HCT116 (cell line): Measurements from ENCODE around the gene NEDD4L. TPM values are rescaled to one million over a fixed set of nuclear protein-coding genes. Genes with fewer than 3 reads are reported as not detected.

Source experiments
- ATAC-seq: fragments of 200-7000 bp; cut with Tn5 transposase; 2 replicates; pipeline ENCODE4 v1.9.1; 2020; ENCODE audit warnings: mild to moderate bottlenecking, moderate library complexity
- BruUV-seq: library from RNA; stranded (reverse); fragments of 400-500 nt; replicated peaks from 2 replicates; lab custom pipeline; 2021; lab: Mats Ljungman, UMichigan
- CTCF ChIA-PET: fragments of 300-600 bp; sonication (Branson Sonifier 250); formaldehyde crosslinking; loops from one replicate; lab custom pipeline; 2021; ENCODE audit warnings: antibody characterized with exemption; lab: Charles Lee
- POLR2A ChIA-PET: fragments of 300-600, 350-600 bp; sonication (Branson Sonifier 250); formaldehyde crosslinking; loops from one replicate; lab custom pipeline; 2021; ENCODE audit warnings: antibody characterized with exemption; lab: Charles Lee
- RAD21 ChIA-PET, 2 experiments: fragments of 300-600 bp; sonication (Branson Sonifier 250); formaldehyde crosslinking; loops; one replicate each; lab custom pipeline; 2023; ENCODE audit warnings: low total read pairs in 2 of 2; ENCODE audit not compliant: uncharacterized antibody in 2 of 2, unreplicated experiment in 2 of 2, low non-redundant PET in 1 of 2; lab: Charles Lee
- DNase-seq: peaks from one replicate; pipeline ENCODE4 v3.0.0-alpha.2; 2010; ENCODE audit warnings: low read depth, low spot score
- H2AFZ ChIP-seq: fragments of 200-600 bp; shearing (Covaris generic), sonication (generic); 2 replicates; pipeline ENCODE4 v1.6.1; 2017; ENCODE audit warnings: low read depth, mixed run types, mixed read lengths, antibody characterized with exemption, low read length; ENCODE audit not compliant: poor library complexity, severe bottlenecking
- H3K27ac ChIP-seq: 2 replicates; pipeline ENCODE4 v1.5.1; 2012; ENCODE audit warnings: low read depth, low read length
- H3K27me3 ChIP-seq: fragments of 200-600 bp; sonication (generic); 2 replicates; pipeline ENCODE4 v1.6.1; 2016; ENCODE audit warnings: mixed run types, low read length, mixed read lengths; ENCODE audit not compliant: insufficient read depth
- H3K36me3 ChIP-seq, 2 experiments: fragments of 200-500 bp in 1 of 2; fragments of 200-600 bp in 1 of 2; sonication (Bioruptor generic) in 1 of 2; sonication (generic) in 1 of 2; 2 replicates each; pipeline versions ENCODE4 v1.5.1 to v1.6.1; 2014 to 2016; ENCODE audit warnings: low read length in 2 of 2, inconsistent platforms in 1 of 2, mixed read lengths in 1 of 2, mixed run types in 1 of 2; ENCODE audit not compliant: insufficient read depth in 2 of 2, control insufficient read depth in 1 of 2
- H3K4me1 ChIP-seq, 2 experiments: fragments of 200-600 bp in 1 of 2; sonication (generic) in 1 of 2; 2 replicates each; pipeline versions ENCODE4 v1.5.1 to v1.6.1; 2012 to 2017; ENCODE audit warnings: low read length in 2 of 2, inconsistent platforms in 1 of 2, mild to moderate bottlenecking in 1 of 2, mixed read lengths in 1 of 2, mixed run types in 1 of 2, moderate library complexity in 1 of 2; ENCODE audit not compliant: insufficient read depth in 2 of 2, control insufficient read depth in 1 of 2
- H3K4me2 ChIP-seq: fragments of 200-600 bp; sonication (generic); 2 replicates; pipeline ENCODE4 v1.6.1; 2017; ENCODE audit warnings: mixed run types, low read length, mixed read lengths
- H3K4me3 ChIP-seq, 2 experiments: fragments of 200-600 bp in 1 of 2; sonication (generic) in 1 of 2; replicated peaks in 1 of 2; 2 replicates each; pipeline ENCODE4 v1.5.1; 2011 to 2016; ENCODE audit warnings: low read length in 2 of 2, control low read depth in 1 of 2, low read depth in 1 of 2, mild to moderate bottlenecking in 1 of 2, mixed read lengths in 1 of 2, mixed run types in 1 of 2
- H3K79me2 ChIP-seq: fragments of 200-600 bp; sonication (generic); 2 replicates; pipeline ENCODE4 v1.6.1; 2017; ENCODE audit warnings: mild to moderate bottlenecking, mixed run types, low read length, moderate library complexity, mixed read lengths; ENCODE audit not compliant: insufficient read depth
- H3K9ac ChIP-seq: fragments of 200-600 bp; sonication (generic); 2 replicates; pipeline ENCODE4 v1.6.1; 2016; ENCODE audit warnings: low read length, mixed read lengths
- H3K9me2 ChIP-seq: fragments of 200-600 bp; sonication (generic), shearing (Covaris generic); 2 replicates; pipeline ENCODE4 v1.6.1; 2017; ENCODE audit warnings: mixed run types, mild to moderate bottlenecking, moderate library complexity; ENCODE audit not compliant: insufficient read depth
- H3K9me3 ChIP-seq, 2 experiments: fragments of 200-500 bp in 1 of 2; fragments of 200-600 bp in 1 of 2; sonication (Bioruptor generic) in 1 of 2; sonication (generic) in 1 of 2; 2 replicates each; pipeline ENCODE4 v1.6.1; 2014 to 2017; ENCODE audit warnings: low read length in 2 of 2, mixed read lengths in 2 of 2, inconsistent platforms in 1 of 2, low read depth in 1 of 2, mild to moderate bottlenecking in 1 of 2, mixed run types in 1 of 2, moderate library complexity in 1 of 2; ENCODE audit not compliant: control insufficient read depth in 1 of 2, insufficient read depth in 1 of 2
- H4K20me1 ChIP-seq: fragments of 200-600 bp; sonication (generic), shearing (Covaris generic); 2 replicates; pipeline ENCODE4 v1.6.1; 2017; ENCODE audit warnings: mixed run types, mild to moderate bottlenecking, moderate library complexity; ENCODE audit not compliant: insufficient read depth
- CBX3 ChIP-seq: IDR thresholded peaks from 2 replicates; pipeline ENCODE4 v1.6.1; 2012; ENCODE audit warnings: low read depth
- EGR1 ChIP-seq: IDR thresholded peaks from 2 replicates; pipeline ENCODE4 v1.6.1; 2012; ENCODE audit warnings: low read depth
- ELF1 ChIP-seq: IDR thresholded peaks from 2 replicates; pipeline ENCODE4 v1.6.1; 2012; ENCODE audit warnings: low read depth, borderline replicate concordance
- EZH2phosphoT487 ChIP-seq: fragments of 200-600 bp; IDR thresholded peaks from 2 replicates; pipeline ENCODE4 v1.6.1; 2018; ENCODE audit warnings: antibody characterized with exemption, borderline replicate concordance
- FOSL1 ChIP-seq: IDR thresholded peaks from 2 replicates; pipeline ENCODE4 v1.6.1; 2012; ENCODE audit warnings: low read depth
- JUND ChIP-seq: IDR thresholded peaks from 2 replicates; pipeline ENCODE4 v1.6.1; 2012
- POLR2A ChIP-seq: IDR thresholded peaks from 2 replicates; pipeline ENCODE4 v1.7.0; 2011; ENCODE audit warnings: borderline replicate concordance; ENCODE audit not compliant: insufficient read depth, insufficient read length; ENCODE audit errors: extremely low read depth
- POLR2AphosphoS5 ChIP-seq: IDR thresholded peaks from 2 replicates; pipeline ENCODE4 v1.6.1; 2011; ENCODE audit warnings: mild to moderate bottlenecking, low read depth, low read length, moderate library complexity
- RAD21 ChIP-seq: IDR thresholded peaks from 2 replicates; pipeline ENCODE4 v1.6.1; 2012; ENCODE audit warnings: low read depth, mild to moderate bottlenecking
- SIN3A ChIP-seq: IDR thresholded peaks from 2 replicates; pipeline ENCODE4 v1.6.1; 2012; ENCODE audit warnings: low read depth
- SP1 ChIP-seq: IDR thresholded peaks from 2 replicates; pipeline ENCODE4 v1.6.1; 2012; ENCODE audit warnings: low read depth
- SRF ChIP-seq: IDR thresholded peaks from 2 replicates; pipeline ENCODE4 v1.6.1; 2012; ENCODE audit warnings: low read depth
- TCF7L2 ChIP-seq: IDR thresholded peaks from 2 replicates; pipeline ENCODE4 v1.7.0; 2011; ENCODE audit warnings: borderline replicate concordance, inconsistent platforms; ENCODE audit not compliant: insufficient read depth, insufficient read length; ENCODE audit errors: extremely low read depth
- YY1 ChIP-seq: IDR thresholded peaks from 2 replicates; pipeline ENCODE4 v1.6.1; 2011; ENCODE audit warnings: low read length, low read depth, moderate library complexity, mild to moderate bottlenecking; ENCODE audit not compliant: insufficient replicate concordance; ENCODE audit errors: extremely low read depth
- ZFX ChIP-seq: fragments of 450-650 bp; IDR thresholded peaks from 2 replicates; pipeline ENCODE4 v1.6.1; 2017
- ZNF274 ChIP-seq: fragments of 200-500 bp; sonication (Bioruptor generic); IDR thresholded peaks from 2 replicates; pipeline ENCODE4 v1.6.1; 2014; ENCODE audit warnings: mild to moderate bottlenecking, low read depth, low read length, inconsistent platforms
- intact Hi-C: fragments of 100-400 bp; cut with micrococcal nuclease; formaldehyde crosslinking; loops from 2 replicates; pipeline ENCODE4 v1.10.0; 2022
- total RNA-seq: library from RNA; stranded (reverse); gene quantifications from one replicate; pipeline ENCODE4 v1.2.1, GENCODE V29; 2021; ENCODE audit not compliant: unreplicated experiment
- TF ChIP-seq, protein P1 (sequence below): IDR thresholded peaks from 2 replicates; pipeline ENCODE4 v1.6.1; 2012; ENCODE audit warnings: low read depth
- TF ChIP-seq, protein P2 (sequence below), 3 experiments: fragments of 200-600 bp in 1 of 3; sonication (generic) in 1 of 3; IDR thresholded peaks in 2 of 3; conservative IDR thresholded peaks in 1 of 3; 2 replicates each; pipeline ENCODE4 v1.5.1; 2012 to 2017; ENCODE audit warnings: low read depth in 2 of 3, low read length in 2 of 3, antibody characterized with exemption in 1 of 3, borderline replicate concordance in 1 of 3, control low read depth in 1 of 3, mild to moderate bottlenecking in 1 of 3, mixed read lengths in 1 of 3, mixed run types in 1 of 3, moderate library complexity in 1 of 3; ENCODE audit not compliant: insufficient read depth in 1 of 3
- TF ChIP-seq, protein P3 (sequence below): IDR thresholded peaks from 2 replicates; pipeline ENCODE4 v1.6.1; 2012
- TF ChIP-seq, protein P4 (sequence below): IDR thresholded peaks from 2 replicates; pipeline ENCODE4 v1.6.1; 2011; ENCODE audit warnings: mild to moderate bottlenecking, low read length, moderate library complexity; ENCODE audit not compliant: insufficient replicate concordance; ENCODE audit errors: extremely low read depth

Gene NEDD4L
- total RNA-seq, 1 experiment from 2014 or later: 41.5 TPM

DNA sequence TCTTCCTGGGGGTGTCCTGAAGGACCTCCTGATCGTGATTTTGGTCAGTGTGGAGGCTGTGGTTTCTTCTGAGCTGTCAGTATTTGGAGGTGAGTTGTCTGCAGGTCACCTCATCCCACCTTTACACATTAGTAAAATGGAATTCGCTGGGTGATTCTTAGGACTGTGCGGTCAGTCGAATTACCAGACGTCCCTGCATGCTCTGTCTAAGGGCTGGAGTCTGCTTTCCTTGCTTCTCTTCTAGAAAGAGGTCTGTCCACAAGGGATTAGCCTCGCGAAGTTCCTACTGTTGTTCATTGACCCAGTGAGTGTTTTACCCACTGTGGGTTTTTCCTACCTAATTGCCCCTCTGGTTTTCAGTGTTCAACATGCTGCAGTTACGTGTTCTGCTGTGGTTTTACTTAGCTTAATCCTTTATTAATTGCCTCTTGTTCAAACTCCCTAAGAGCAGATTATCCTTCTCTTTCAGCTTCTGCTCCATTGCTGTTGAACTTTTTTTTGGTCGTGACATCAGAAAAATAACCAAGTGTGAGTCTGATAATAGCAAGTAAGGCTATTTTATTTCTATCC lies 183.4 kb downstream of the NEDD4L start:
- no peak for ATAC-seq
- ChIA-PET CTCF (no interaction called here), RAD21 (no interaction called here), POLR2A (no interaction called here)
- Histone ChIP-seq H3K27ac (no peak overlapping the region), H3K27me3 (no peaks in the 10 kb centered on the region), H3K4me1 (peaks cover 54 to 57% of the 10 kb centered on the region in 2 experiments), H3K36me3 (no peaks in the 10 kb centered on the region), H3K79me2 (peaks cover 17% of the 10 kb centered on the region), H4K20me1 (no peaks in the 10 kb centered on the region; the same call in 1 of the 2 replicates), H3K4me2 (no peak overlapping the region), H3K9me3 (no peaks in the 10 kb centered on the region), H3K9ac (no peak overlapping the region), H2AFZ (no peak overlapping the region), H3K4me3 (no peak overlapping the region), H3K9me2 (no peaks in the 10 kb centered on the region)
- intact Hi-C loops: no loop called here
- BruUV-seq: no TSS peak
- DNase-seq: no peak
- TF ChIP-seq YY1 (no peak), RAD21 (no peak), SRF (no peak), ZNF274 (no peak), EGR1 (no peak), CBX3 (no peak), JUND (no peak), POLR2AphosphoS5 (no peak), SP1 (no peak), SIN3A (no peak), FOSL1 (no peak), EZH2phosphoT487 (no peak), TCF7L2 (no peak), POLR2A (no peak), ZFX (no peak), ELF1 (no peak)
- TF ChIP-seq, protein P1, sequence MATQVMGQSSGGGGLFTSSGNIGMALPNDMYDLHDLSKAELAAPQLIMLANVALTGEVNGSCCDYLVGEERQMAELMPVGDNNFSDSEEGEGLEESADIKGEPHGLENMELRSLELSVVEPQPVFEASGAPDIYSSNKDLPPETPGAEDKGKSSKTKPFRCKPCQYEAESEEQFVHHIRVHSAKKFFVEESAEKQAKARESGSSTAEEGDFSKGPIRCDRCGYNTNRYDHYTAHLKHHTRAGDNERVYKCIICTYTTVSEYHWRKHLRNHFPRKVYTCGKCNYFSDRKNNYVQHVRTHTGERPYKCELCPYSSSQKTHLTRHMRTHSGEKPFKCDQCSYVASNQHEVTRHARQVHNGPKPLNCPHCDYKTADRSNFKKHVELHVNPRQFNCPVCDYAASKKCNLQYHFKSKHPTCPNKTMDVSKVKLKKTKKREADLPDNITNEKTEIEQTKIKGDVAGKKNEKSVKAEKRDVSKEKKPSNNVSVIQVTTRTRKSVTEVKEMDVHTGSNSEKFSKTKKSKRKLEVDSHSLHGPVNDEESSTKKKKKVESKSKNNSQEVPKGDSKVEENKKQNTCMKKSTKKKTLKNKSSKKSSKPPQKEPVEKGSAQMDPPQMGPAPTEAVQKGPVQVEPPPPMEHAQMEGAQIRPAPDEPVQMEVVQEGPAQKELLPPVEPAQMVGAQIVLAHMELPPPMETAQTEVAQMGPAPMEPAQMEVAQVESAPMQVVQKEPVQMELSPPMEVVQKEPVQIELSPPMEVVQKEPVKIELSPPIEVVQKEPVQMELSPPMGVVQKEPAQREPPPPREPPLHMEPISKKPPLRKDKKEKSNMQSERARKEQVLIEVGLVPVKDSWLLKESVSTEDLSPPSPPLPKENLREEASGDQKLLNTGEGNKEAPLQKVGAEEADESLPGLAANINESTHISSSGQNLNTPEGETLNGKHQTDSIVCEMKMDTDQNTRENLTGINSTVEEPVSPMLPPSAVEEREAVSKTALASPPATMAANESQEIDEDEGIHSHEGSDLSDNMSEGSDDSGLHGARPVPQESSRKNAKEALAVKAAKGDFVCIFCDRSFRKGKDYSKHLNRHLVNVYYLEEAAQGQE: no peak
- TF ChIP-seq, protein P2, sequence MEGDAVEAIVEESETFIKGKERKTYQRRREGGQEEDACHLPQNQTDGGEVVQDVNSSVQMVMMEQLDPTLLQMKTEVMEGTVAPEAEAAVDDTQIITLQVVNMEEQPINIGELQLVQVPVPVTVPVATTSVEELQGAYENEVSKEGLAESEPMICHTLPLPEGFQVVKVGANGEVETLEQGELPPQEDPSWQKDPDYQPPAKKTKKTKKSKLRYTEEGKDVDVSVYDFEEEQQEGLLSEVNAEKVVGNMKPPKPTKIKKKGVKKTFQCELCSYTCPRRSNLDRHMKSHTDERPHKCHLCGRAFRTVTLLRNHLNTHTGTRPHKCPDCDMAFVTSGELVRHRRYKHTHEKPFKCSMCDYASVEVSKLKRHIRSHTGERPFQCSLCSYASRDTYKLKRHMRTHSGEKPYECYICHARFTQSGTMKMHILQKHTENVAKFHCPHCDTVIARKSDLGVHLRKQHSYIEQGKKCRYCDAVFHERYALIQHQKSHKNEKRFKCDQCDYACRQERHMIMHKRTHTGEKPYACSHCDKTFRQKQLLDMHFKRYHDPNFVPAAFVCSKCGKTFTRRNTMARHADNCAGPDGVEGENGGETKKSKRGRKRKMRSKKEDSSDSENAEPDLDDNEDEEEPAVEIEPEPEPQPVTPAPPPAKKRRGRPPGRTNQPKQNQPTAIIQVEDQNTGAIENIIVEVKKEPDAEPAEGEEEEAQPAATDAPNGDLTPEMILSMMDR (IDR thresholded peaks at IDR 0.05 in 2 of 3, conservative IDR thresholded peaks at IDR 0.05 in 1 of 3; ENCODE audit: borderline replicate concordance in 1 of 3, insufficient read depth in 1 of 3, low read depth in 2 of 3, low read length in 2 of 3): no peak
- TF ChIP-seq, protein P3, sequence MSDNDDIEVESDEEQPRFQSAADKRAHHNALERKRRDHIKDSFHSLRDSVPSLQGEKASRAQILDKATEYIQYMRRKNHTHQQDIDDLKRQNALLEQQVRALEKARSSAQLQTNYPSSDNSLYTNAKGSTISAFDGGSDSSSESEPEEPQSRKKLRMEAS: no peak
- TF ChIP-seq, protein P4, sequence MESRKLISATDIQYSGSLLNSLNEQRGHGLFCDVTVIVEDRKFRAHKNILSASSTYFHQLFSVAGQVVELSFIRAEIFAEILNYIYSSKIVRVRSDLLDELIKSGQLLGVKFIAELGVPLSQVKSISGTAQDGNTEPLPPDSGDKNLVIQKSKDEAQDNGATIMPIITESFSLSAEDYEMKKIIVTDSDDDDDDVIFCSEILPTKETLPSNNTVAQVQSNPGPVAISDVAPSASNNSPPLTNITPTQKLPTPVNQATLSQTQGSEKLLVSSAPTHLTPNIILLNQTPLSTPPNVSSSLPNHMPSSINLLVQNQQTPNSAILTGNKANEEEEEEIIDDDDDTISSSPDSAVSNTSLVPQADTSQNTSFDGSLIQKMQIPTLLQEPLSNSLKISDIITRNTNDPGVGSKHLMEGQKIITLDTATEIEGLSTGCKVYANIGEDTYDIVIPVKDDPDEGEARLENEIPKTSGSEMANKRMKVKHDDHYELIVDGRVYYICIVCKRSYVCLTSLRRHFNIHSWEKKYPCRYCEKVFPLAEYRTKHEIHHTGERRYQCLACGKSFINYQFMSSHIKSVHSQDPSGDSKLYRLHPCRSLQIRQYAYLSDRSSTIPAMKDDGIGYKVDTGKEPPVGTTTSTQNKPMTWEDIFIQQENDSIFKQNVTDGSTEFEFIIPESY: no peak
